Endothelial cell of umbilical vein (primary cell): ENCODE measurements around the gene STK40. TPM values are rescaled to one million over a fixed set of nuclear protein-coding genes. Genes with fewer than 3 reads are reported as not detected.
A peak's percentile ranks its signal among the peaks of the same experiment; 100 is the strongest.

Experiments
- BruUV-seq: library from RNA; stranded (reverse); fragments of 400-500 nt; replicated peaks from 2 replicates; lab custom pipeline; 2021; lab: Mats Ljungman, UMichigan
- CTCF ChIA-PET: fragments of 300-600, 350-600 bp; sonication (Branson Sonifier 250); formaldehyde crosslinking; loops from one replicate; lab custom pipeline; 2021; ENCODE audit warnings: antibody characterized with exemption, inconsistent platforms; lab: Charles Lee
- POLR2A ChIA-PET: fragments of 300-600, 350-600 bp; sonication (Branson Sonifier 250); formaldehyde crosslinking; loops from one replicate; lab custom pipeline; 2021; ENCODE audit warnings: antibody characterized with exemption, inconsistent platforms; lab: Charles Lee
- DNase-seq: peaks from one replicate; pipeline ENCODE4 v3.0.0-alpha.2; 2011; ENCODE audit warnings: low read depth, low spot score
- FAIRE-seq: peaks from 2 replicates; lab custom pipeline; 2011; peaks lifted over from hg19 to GRCh38; lab: Jason Lieb, UNC
- H2AFZ ChIP-seq: 2 replicates; pipeline ENCODE4 v1.6.0; 2012; ENCODE audit warnings: low read depth, low read length, control low read depth, inconsistent platforms
- H3K27ac ChIP-seq: 2 replicates; pipeline ENCODE4 v1.5.1; 2011; ENCODE audit warnings: low read depth, mild to moderate bottlenecking, control low read depth, low read length, moderate library complexity; ENCODE audit not compliant: insufficient read depth
- H3K27me3 ChIP-seq, 2 experiments: 2 replicates each; pipeline versions ENCODE4 v1.6.0 to v1.6.1; 2011; ENCODE audit warnings: low read length in 2 of 2, mixed read lengths in 1 of 2; ENCODE audit not compliant: control insufficient read depth in 2 of 2, insufficient read depth in 2 of 2
- H3K36me3 ChIP-seq, 2 experiments: 2 replicates in 1 of 2; 3 replicates in 1 of 2; pipeline ENCODE4 v1.5.1; 2011; ENCODE audit warnings: low read length in 2 of 2, mild to moderate bottlenecking in 1 of 2, moderate library complexity in 1 of 2; ENCODE audit not compliant: control insufficient read depth in 2 of 2, insufficient read depth in 2 of 2; ENCODE audit errors: extremely low read depth in 1 of 2
- H3K4me1 ChIP-seq: 3 replicates; pipeline ENCODE4 v1.5.1; 2011; ENCODE audit warnings: mild to moderate bottlenecking, low read length; ENCODE audit not compliant: control insufficient read depth, insufficient read depth; ENCODE audit errors: extremely low read depth
- H3K4me2 ChIP-seq: 2 replicates; pipeline ENCODE4 v1.6.1; 2011; ENCODE audit warnings: low read length, control low read depth, mixed read lengths; ENCODE audit not compliant: insufficient read depth
- H3K4me3 ChIP-seq, 3 experiments: fragments of 200-600 bp in 1 of 3; sonication (generic), shearing (Covaris generic) in 1 of 3; replicated peaks in 1 of 3; 2 replicates each; pipeline ENCODE4 v1.5.1; 2011 to 2016; ENCODE audit warnings: control low read depth in 3 of 3, low read length in 3 of 3, mild to moderate bottlenecking in 2 of 3, inconsistent platforms in 1 of 3, low read depth in 1 of 3, moderate library complexity in 1 of 3; ENCODE audit not compliant: insufficient read depth in 1 of 3
- H3K79me2 ChIP-seq: 2 replicates; pipeline ENCODE4 v1.6.0; 2012; ENCODE audit warnings: low read length, inconsistent platforms; ENCODE audit not compliant: control insufficient read depth, insufficient read depth
- H3K9ac ChIP-seq: replicated peaks from 2 replicates; pipeline ENCODE3; 2011; ENCODE audit warnings: low read length, control low read depth; ENCODE audit not compliant: insufficient read depth; ENCODE audit errors: extremely low read depth
- H3K9me1 ChIP-seq: replicated peaks from 3 replicates; pipeline ENCODE4 v1.6.0; 2011; ENCODE audit warnings: mild to moderate bottlenecking, low read length; ENCODE audit not compliant: control insufficient read depth, insufficient read depth; ENCODE audit errors: extremely low read depth
- H3K9me3 ChIP-seq: replicated peaks from 2 replicates; pipeline ENCODE4 v1.5.1; 2012; ENCODE audit warnings: low read length, inconsistent platforms; ENCODE audit not compliant: control insufficient read depth, insufficient read depth
- H4K20me1 ChIP-seq: replicated peaks from 2 replicates; pipeline ENCODE3; 2011; ENCODE audit warnings: mild to moderate bottlenecking, low read length; ENCODE audit not compliant: control insufficient read depth, insufficient read depth; ENCODE audit errors: extremely low read depth
- CTCF ChIP-seq, 2 donors: IDR thresholded peaks; 1 replicate in 1 of 2; 2 replicates in 1 of 2; pipeline ENCODE4 v1.5.1; 2011; ENCODE audit warnings: low read length in 2 of 2, mild to moderate bottlenecking in 2 of 2, moderate library complexity in 2 of 2, control low read depth in 1 of 2, inconsistent platforms in 1 of 2, low read depth in 1 of 2; ENCODE audit not compliant: insufficient read depth in 1 of 2; ENCODE audit errors: extremely low read depth in 1 of 2
- EZH2 ChIP-seq: IDR thresholded peaks from 2 replicates; pipeline ENCODE4 v1.6.1; 2012; ENCODE audit warnings: borderline replicate concordance, low read depth, mild to moderate bottlenecking, moderate library complexity, low read length, inconsistent platforms; ENCODE audit not compliant: severe bottlenecking
- FOS ChIP-seq: IDR thresholded peaks from 2 replicates; pipeline ENCODE4 v1.6.1; 2011; ENCODE audit warnings: mild to moderate bottlenecking, low read length, moderate library complexity, borderline replicate concordance; ENCODE audit not compliant: insufficient read depth
- GATA2 ChIP-seq: IDR thresholded peaks from 2 replicates; pipeline ENCODE4 v1.7.0; 2011; ENCODE audit warnings: low read depth, mild to moderate bottlenecking, moderate library complexity, mixed read lengths, low read length; ENCODE audit not compliant: insufficient read length, insufficient read depth
- JUN ChIP-seq: IDR thresholded peaks from 2 replicates; pipeline ENCODE4 v1.6.1; 2011; ENCODE audit warnings: borderline replicate concordance, low read depth; ENCODE audit not compliant: insufficient read length, insufficient read depth
- MYC ChIP-seq: IDR thresholded peaks from one replicate; pipeline ENCODE4 v1.6.1; 2011; ENCODE audit warnings: mild to moderate bottlenecking, low read depth, low read length
- POLR2A ChIP-seq: IDR thresholded peaks from 2 replicates; pipeline ENCODE4 v1.6.1; 2012; ENCODE audit warnings: low read depth, mild to moderate bottlenecking, control low read depth, low read length
- POLR2AphosphoS5 ChIP-seq: IDR thresholded peaks from 2 replicates; pipeline ENCODE4 v1.6.1; 2012; ENCODE audit warnings: low read depth, mild to moderate bottlenecking, control low read depth, low read length, moderate library complexity; ENCODE audit not compliant: insufficient read depth
- dilution Hi-C: fragments of 300-500 bp; cut with MboI; formaldehyde crosslinking; loops from one replicate; pipeline ENCODE4 v1.15.0; 2019; ENCODE audit warnings: low sequenced_read_pairs; ENCODE audit not compliant: extremely low pct_ligation_motif_present
- intact Hi-C: fragments of 100-400 bp; cut with micrococcal nuclease; formaldehyde crosslinking; loops from one replicate; pipeline ENCODE4 v1.10.0; 2022
- polyA plus RNA-seq, 4 experiments: library from polyadenylated mRNA; depleted of rRNA in 3 of 4; stranded (reverse) in 3 of 4; unstranded in 1 of 4; fragments of >200 nt; gene quantifications; 2 replicates each; pipeline versions ENCODE4 v1.2.1 to v1.2.3, GENCODE V29; 2011 to 2012; ENCODE audit warnings: missing spikeins in 1 of 4
- total RNA-seq: library from RNA; stranded (reverse); gene quantifications from 2 replicates; pipeline ENCODE4 v1.2.3, GENCODE V29; 2021
- TF ChIP-seq, protein P1 (sequence below): IDR thresholded peaks from 2 replicates; pipeline ENCODE4 v1.6.1; 2011; ENCODE audit not compliant: insufficient read depth, insufficient read length

Gene STK40
- total and polyA plus RNA-seq, 2 donors (not counting 3 experiments of a cell fraction or from before 2014, with no cell fraction given) = 20.8 to 36.8 TPM

GRCh38 chr1:36341626-36342320, 44.0 kb downstream of the STK40 start:
- peaks cover 28% of the 10 kb centered on the region for H3K4me1 ChIP-seq
- no TSS peak for BruUV-seq
- H3K27me3 ChIP-seq = no peaks in the 10 kb centered on the region
- H3K9ac ChIP-seq = no peak overlapping the region
- intact Hi-C loops (loop anchor here (1.0 kb wide), 5 partner anchors 28 to 192 kb away; partner anchors contain the start of gene TRAPPC3), dilution Hi-C loops (no loop called here)
- ChIA-PET POLR2A (interaction anchor here (0.8 to 1.1 kb wide), 2 partner anchors 9 to 45 kb away, joined by 3 to 4 read pairs; no protein-coding TSS in a partner anchor), CTCF (interaction anchor here (0.7 to 6.8 kb wide), 25 partner anchors 9 to 192 kb away, joined by 3 to 152 read pairs (median 8); partner anchors contain the start of genes EVA1B, LSM10, OSCP1 and TRAPPC3)
- H2AFZ ChIP-seq = no peak overlapping the region
- TF ChIP-seq FOS = no peak
- no peak for TF ChIP-seq POLR2A
- no peak for TF ChIP-seq CTCF (IDR thresholded peaks at IDR 0.05; ENCODE audit: extremely low read depth in 1 of 2, insufficient read depth in 1 of 2, low read depth in 1 of 2, low read length in 2 of 2)
- no peak for TF ChIP-seq MYC
- TF ChIP-seq, protein P1, sequence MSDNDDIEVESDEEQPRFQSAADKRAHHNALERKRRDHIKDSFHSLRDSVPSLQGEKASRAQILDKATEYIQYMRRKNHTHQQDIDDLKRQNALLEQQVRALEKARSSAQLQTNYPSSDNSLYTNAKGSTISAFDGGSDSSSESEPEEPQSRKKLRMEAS = no peak
- TF ChIP-seq GATA2 = no peak
- TF ChIP-seq POLR2AphosphoS5 = no peak
- TF ChIP-seq EZH2 = no peak
- TF ChIP-seq JUN = no peak
- H3K9me1 ChIP-seq = no peaks in the 10 kb centered on the region
- H3K4me2 ChIP-seq = no peak overlapping the region
- DNase-seq = no peak
- H3K36me3 ChIP-seq = peaks cover 2 to 15% of the 10 kb centered on the region in 2 experiments
- FAIRE-seq = no peak
- no peaks in the 10 kb centered on the region for H4K20me1 ChIP-seq
- no peaks in the 10 kb centered on the region for H3K9me3 ChIP-seq
- peak overlapping the region; percentile 48 for H3K27ac ChIP-seq
- H3K79me2 ChIP-seq = no peaks in the 10 kb centered on the region
- no peak overlapping the region for H3K4me3 ChIP-seq
